Caki2 (cell line): ENCODE data around the gene MYT1. TPM values are rescaled to one million over a fixed set of nuclear protein-coding genes. Genes with fewer than 3 reads are reported as not detected.
A peak's percentile ranks its signal among the peaks of the same experiment; 100 is the strongest.
"Not testable (repeated sequence)": the region's sequence is repeated elsewhere in the genome, so short reads cannot be mapped to it uniquely, and the experiment has no call there.

Experiments
- DNase-seq: peaks from one replicate; pipeline ENCODE4 v3.0.0-alpha.2; 2015; ENCODE audit warnings: low read depth
- in situ Hi-C: cut with HindIII; loops from 2 replicates; pipeline ENCODE4 v1.10.0; 2016; ENCODE audit warnings: low sequenced_read_pairs, low pct_unique_long_range_greater_than_20kb, mixed read lengths
- total RNA-seq: library from RNA; depleted of rRNA; stranded (reverse); fragments of >200 nt; shearing (Covaris generic); gene quantifications from 2 replicates; pipeline ENCODE4 v1.2.3, GENCODE V29; 2014; ENCODE audit warnings: low replicate concordance

Gene MYT1
- total RNA-seq, 1 experiment from 2014 or later = not detected

DNA sequence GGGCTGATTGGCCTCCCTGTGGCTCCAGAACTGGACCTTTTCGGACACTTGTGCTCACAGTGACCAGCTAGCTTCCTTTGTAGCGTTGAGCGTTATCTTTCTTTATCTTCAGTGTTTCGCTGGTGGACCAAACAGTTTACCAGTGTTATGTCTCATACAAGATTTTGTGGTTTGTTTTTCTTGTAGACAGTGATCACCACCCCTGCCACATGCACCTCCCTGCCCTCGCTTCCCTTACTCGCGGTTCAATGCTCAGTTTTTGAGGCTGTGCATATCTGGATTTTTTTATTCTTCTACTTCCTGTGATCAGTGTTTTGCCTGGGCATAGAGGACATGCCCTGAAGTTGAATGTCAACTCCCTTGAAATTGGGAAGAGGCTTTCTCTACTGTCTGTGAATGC lies 16.4 kb downstream of the MYT1 start:
- DNase-seq = no peak
- in situ Hi-C loops = no loop called here

DNA sequence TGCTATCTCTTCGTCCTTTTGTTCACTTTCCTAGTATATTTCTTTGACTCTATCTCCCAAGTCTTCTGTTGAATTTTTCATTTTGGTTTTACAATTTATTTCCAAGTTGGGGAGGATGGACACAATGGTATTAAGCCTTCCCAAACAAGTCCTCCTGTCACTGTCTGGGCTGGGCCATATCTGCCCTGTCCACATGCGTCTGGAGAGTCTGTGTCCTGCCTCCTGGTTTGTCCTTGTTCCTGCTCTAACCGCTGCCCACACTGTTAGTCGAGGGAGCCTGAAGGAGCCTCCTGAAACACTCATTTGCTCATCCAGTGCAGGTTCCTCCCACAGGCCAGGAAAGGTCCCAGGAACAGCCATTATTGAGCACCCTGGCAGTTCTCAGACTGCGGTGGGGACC lies 17.1 kb downstream of the MYT1 start:
- no peak for DNase-seq
- in situ Hi-C loops = no loop called here

DNA sequence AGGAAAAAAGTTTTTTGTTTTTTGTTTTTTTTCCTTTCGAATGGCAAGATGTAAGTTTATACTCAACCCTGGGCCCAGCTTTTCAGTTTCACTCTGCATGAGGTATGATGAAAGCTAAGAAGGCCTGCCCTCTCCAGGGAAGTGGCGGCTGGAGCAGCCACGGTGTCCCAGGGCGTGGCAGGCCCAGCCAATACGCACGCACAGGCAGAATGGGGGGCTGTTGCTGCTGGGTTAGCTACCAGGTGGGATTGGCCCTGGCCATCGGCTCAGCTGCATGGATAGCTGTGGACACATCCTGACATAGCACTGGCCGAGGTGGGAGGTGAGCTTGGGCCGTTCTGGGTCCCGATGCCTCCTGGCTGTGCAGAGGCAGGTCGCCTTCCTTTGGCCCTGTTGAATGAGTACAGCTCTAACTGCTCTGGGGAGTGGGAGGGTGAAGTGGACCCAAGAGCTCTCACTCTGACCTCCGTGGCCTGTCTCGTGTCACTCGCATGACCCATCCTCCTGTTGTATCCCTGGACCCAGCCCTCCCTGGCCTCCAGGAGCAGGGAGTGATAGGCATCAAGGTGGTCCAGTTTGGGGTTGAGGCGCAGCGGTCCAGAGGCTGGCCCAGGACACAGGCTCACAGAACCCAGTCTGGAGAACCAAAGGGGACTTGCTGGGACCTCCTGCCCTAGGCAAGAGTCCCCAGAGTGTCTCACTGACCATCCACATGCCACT lies 18.1 kb downstream of the MYT1 start:
- in situ Hi-C loops = no loop called here

DNA sequence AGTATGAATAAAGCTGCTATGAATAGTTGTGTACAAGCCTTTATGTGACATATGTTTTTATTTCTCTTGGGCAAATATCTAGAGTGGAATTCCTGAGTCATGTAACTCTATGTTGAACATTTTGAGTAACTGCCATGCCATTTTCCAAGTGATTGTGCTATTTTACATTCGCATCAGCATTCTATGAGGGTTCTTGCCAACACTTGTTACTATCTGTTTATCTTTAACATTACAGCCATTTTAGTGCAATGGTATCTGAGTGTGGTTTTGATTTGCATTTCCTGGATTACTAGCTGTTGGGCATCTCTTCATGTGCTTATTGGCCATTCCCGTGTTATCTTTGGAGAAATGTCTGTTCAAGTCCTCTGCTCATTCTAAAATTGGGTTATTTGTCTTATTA lies 19.1 kb downstream of the MYT1 start:
- in situ Hi-C loops = no loop called here
- no peak for DNase-seq

More for the DNA sequence above, 18.1 kb downstream of the MYT1 start:
- no peak for DNase-seq

DNA sequence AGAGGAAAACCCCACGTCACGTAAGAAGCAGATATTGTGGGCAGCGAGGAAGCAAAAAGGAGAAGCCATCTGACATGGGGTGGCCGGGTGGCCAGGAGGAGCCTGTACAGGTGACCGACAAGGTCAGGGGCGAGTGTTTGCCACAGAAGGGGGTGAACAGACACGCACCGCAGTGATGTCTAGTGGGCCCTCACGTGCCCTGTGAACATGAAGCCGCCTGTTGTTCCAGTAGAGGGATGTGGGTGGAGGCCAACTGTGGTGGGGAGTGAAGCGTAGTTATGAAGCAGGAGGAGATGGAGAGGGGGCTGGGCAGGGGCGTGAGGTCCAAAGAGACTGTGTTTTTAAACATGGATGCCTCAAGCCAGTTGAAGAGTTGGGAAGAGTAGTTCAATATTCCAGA lies 20.5 kb downstream of the MYT1 start:
- in situ Hi-C loops = no loop called here

DNA sequence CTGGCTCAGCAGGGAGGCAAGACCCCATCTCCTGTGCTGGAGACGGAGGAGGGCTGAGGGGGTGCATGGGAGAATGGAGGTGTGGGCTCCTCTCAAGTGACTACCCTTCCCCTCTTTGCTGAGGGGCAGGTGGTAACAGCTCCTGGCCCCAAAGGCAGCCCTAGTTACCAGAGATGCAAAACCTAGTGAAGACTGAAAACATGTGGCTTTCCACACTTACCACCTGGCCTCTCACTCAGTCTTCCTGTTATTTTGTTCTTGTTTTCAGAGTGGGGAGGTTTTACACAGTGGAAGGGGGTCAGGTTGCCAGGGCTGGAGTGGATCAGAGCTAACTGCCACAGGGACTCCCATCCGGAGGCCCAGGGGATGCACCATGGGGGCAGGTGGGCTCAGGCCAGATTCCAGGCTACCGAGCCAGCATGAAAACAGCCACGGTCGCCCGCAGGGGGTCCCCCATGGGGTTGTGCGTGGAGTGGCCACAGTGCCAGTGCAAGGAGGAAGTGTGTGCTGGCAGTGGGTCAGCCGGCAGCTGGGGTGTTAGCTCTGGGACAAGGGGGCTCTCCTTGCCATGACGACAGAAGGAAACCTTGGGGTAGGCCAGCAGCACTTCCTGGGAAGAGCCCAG lies 21.1 kb downstream of the MYT1 start:
- in situ Hi-C loops = no loop called here
- no peak for DNase-seq

More for the DNA sequence above, 20.5 kb downstream of the MYT1 start:
- DNase-seq = no peak

DNA sequence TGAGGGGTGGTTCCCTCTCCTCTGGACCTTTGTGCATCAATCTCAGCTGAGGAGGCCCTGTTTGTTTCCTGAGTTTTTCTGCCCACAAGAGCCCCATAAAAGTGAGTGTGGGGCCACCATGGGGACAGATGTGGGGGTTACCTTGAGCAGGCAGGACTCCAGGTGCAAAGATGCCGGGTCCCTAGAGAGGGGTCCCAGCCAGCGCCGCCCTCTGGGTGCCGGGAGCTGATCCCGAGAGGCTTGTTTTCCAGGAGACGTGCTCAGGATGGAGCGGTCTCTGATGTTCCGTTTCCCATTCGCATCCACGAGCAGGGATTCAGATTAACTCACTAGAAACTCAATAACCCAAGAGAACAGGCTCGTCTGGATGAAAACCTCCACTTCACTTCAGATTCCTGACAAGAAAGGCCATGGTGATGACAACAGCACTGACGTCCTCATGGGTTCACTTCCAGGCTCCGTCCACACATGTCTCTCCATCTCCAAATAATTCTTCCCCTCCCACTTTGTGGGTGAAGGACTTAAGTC lies 21.9 kb downstream of the MYT1 start:
- no peak for DNase-seq
- in situ Hi-C loops = no loop called here

DNA sequence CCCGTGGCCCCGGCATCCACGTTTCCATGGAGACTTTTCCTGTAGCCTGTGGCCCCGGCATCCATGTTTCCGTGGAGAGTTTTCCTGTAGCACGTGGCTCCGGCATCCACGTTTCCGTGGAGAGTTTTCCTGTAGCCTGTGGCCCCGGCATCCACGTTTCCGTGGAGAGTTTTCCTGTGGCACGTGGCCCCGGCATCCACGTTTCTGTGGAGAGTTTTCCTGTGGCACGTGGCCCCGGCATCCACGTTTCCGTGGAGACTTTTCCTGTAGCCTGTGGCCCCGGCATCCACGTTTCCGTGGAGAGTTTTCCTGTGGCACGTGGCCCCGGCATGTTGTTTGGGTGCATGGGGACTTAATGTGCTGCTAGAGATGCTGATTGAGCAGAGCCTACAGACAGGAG lies 23.0 kb downstream of the MYT1 start:
- in situ Hi-C loops, DNase-seq: not testable (repeated sequence)

DNA sequence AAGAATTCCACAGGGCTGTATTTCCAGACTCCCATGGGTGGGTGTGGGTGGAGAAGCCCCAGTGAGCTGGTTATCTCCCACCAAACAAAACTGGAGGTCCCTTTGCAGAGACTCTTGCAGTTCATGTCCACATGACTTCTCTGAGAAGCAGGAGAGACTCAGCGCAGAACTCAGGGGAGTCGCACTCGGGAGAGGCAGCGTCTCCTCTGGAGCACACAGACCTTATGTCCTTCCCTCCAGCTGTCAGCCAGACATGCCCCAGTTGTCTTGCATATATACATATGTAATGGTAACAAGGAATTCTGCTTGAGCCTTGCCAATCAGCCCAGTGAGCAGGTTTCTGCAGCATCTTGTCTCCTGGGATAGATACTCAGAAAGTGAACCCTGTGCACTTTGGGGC lies 23.8 kb downstream of the MYT1 start:
- in situ Hi-C loops = no loop called here
- no peak for DNase-seq

DNA sequence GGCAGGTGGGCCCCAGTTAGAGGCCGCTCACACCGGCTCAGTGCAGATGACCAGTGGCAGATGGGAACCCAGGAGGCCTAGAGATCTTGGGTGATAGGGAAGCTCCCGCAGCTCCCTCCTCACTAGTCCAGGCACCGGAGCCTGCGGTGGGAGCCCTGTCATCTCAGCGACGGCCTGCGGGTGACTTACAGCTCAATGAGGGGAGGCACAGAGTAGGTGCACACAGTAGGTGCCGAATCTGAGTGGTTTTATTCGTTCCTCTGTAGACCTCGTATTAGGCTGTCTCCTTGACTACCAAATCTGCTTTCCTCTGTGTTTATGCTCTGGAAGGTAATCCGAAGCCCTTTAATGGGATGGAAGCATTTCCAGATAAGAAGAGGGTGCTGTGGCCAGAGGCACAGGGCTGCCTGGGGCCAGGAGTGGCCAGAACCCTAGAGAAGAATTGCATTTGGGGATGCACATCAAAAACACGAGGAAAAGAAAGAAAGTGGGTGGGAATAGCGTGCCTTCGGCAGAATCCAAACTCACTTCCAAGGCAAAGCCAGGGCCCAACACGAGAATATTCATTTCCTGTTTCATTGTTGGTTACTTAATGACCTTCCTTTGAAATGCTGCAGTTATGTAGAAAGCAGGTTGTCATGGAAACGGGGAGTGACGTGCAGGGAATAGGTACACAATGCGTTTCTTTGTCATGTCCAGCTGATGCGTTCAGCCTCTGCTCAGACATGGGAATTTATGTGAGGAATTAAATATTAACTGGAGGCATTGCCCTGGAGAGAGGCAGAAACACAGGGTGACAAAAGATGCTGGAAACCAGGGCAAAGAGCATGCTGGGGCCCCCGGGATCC lies 24.7 kb downstream of the MYT1 start:
- peak; percentile 94 for DNase-seq
- in situ Hi-C loops = no loop called here

DNA sequence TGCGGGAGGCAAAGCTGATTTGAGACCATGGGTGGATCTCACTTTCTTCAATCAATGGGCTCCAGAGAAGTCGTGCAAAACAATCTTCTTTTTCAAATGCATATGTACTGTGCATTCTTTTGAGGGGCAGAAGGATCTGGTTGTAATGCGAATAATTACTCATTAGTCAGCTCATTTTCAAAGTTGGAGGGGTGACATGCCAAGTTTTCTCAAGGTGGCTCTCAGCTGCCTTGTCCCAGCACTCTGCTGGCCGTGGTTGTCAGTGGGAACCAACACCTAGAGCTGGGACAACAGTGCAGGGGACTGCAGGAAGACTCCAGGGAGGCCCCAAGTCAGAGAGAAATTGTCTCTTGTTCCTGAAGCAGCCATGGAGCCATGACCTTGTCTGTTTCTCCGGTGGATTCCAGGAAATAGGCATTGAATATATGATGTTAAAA lies 25.3 kb downstream of the MYT1 start:
- in situ Hi-C loops = no loop called here
- DNase-seq = no peak

DNA sequence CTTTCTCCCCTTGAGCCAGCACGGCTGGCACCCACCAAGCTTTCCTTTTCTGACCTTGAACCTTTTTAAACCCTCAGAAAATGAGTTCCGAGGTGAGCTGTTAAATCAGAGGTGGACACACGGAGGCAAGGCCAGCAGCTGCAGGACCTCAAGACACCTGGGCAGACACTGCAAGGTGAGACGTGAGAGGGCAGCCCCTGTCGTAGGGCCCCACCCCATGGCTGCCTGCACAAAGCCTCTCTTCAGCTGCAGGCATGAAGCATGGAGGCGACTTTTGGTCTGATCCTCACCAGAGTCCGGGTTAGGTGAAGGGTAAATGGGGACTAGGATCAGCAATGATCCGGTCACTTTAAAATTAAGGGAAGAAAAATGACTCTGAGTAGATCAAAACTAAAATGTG lies 25.7 kb downstream of the MYT1 start:
- in situ Hi-C loops = no loop called here
- no peak for DNase-seq

DNA sequence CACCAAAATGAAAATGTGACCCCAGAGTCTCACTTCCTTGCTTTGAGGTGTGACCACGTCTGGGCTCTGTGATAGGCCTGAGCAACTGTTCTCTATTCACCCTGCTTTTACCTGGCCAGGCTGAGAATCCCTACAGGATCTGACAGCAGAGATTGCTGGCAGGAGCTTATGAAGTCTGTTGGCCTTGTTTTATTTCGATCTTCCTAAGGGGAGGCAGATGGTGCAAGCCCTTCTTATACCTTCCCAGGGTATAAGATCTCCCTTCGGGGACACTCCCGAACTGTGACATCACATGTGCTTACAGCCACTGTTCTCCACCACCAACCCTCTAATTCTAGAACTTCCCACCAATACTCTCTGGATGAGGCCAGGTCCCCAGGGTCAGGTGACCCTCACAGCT lies 26.8 kb downstream of the MYT1 start:
- in situ Hi-C loops = no loop called here
- DNase-seq = no peak

DNA sequence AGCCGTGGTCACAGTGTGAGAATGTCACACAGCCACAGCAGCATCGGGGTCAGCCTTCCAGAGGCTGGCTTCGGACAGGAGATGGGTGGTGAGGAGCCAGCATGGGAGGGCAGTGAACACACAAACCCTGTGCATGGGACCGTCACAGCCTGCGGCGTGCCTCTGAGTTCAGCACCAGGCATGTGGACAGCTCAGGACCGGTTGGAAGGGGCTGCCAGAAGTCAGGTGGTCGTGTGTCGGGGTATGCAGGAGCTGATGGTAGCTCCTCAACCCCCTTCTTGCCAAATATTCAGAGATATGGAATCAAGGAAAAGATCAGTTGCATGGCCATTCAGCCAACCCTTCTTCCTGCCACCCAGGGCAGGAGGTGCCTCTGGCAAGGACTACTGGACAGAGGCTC lies 28.2 kb downstream of the MYT1 start:
- peak; percentile 50 for DNase-seq
- in situ Hi-C loops = no loop called here

DNA sequence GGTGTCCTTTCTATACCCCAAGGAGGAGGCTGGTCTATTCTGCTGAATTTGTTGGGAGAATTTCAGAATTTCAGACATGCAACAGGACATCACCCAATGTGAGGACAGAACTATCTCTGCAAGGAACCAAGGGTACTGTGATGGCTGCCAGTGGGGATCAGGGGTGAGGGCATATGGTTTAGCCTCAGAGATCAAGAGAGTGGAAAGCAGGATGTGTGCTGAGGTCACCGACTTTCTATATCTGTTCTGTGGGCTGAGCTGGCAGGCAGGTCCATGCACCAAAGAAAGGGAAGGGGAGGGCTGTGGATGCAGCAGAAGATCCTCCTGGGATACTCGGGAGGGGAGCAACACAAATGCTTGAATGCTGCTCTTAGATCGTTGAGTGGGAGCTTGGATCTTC lies 28.8 kb downstream of the MYT1 start:
- in situ Hi-C loops = no loop called here
- no peak for DNase-seq

DNA sequence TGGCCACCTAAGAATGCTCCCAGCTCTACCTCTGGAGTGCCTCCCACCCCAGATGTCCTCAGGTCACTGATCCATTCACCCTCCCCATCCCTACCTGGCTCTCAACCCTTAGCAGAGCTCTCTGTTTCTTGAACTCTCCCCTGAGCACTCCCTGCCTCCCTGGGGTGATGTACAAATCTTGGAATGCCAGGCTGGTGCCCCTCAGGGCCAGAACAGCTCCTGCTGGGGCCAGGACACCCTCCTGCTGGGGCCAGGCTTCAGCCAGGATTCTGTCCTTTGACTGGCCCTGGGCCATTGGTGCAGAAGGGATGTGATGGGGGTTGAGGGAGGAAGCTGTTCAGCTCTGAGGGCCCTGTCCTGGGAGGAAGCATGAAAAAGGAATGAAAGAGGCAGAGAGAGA lies 30.0 kb downstream of the MYT1 start:
- no peak for DNase-seq
- in situ Hi-C loops = no loop called here

DNA sequence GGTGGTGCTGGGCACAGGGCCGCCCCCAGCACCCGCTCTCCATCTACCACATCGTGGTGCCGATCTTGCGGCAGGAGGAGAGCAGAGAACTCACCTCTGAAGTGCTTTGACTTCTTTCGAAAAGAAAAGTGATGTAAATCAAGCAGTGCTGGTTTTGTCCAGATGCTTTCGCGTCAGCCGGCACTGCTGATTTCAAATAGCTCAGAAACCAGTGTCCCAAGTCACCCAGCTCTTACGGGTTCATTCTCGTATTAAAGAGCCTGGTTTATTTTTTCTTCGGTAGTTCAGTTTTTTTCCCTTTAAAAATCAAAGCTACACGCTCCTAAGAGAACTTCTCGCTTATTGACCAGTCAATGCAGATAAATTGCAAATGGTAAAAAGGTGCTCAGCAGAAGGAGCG lies 32.1 kb downstream of the MYT1 start:
- in situ Hi-C loops = no loop called here
- no peak for DNase-seq

DNA sequence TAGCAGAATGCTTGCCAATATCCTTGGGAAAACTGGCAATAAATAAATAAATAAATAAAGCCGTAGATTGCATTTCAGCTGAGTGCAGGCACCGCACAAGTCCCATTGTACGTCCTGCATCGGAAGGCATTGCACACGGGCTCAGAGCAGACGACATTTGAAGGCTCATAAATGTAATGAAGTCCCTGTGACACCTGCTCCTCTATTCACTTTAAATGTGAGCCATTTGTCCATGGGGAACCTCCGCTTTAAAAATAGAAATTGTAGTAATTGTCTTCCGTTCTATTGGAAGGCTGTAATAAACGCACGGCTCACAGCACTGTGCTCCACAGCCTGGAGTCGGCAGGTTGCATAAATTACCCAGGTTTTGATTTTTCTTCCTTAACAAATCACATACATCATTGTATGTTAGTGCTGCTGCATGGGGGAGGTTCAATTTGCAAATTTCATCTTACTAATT lies 32.6 kb downstream of the MYT1 start:
- in situ Hi-C loops = no loop called here
- DNase-seq = no peak

DNA sequence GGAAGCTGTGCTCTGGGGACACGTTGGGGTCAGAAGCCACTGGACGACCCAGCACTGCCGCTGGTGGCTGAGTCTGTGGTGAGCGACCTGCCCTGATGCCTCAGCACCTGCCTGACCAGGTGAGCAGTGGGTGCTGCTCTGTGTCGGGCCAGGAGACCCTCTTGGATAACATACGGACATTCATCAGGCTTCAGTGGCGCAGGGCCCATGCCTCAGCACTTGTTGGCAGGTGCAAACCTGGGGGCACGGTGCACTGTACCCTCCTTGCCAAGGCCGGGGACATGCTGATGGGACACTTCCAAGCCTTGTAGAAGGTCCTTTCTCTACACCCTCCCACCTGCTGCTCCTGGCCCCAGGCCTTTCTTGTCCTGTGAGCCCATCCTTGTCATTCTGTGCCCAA lies 34.1 kb downstream of the MYT1 start:
- in situ Hi-C loops = no loop called here
- no peak for DNase-seq
